K562 (cell line): ENCODE measurements around the gene BCO1. TPM values are rescaled to one million over a fixed set of nuclear protein-coding genes. Genes with fewer than 3 reads are reported as not detected.

Experiments
- ATAC-seq: fragments of 200-7000 bp; cut with Tn5 transposase; 3 replicates; pipeline ENCODE4 v1.9.1; 2020; ENCODE audit warnings: moderate library complexity
- BruUV-seq: library from RNA; stranded (reverse); fragments of 400-500 nt; replicated peaks from 2 replicates; lab custom pipeline; 2021; lab: Mats Ljungman, UMichigan
- CTCF ChIA-PET: fragments of 300-600 bp; formaldehyde crosslinking; extraction: SDS; loops from one replicate; lab custom pipeline; 2021; ENCODE audit warnings: low intra/inter-chr PET ratio; lab: Yijun Ruan, JAX
- POLR2A ChIA-PET: fragments of 300-600, 350-650 bp; sonication (Branson Sonifier 250); formaldehyde crosslinking; extraction: SDS; loops from one replicate; lab custom pipeline; 2021; ENCODE audit warnings: antibody characterized with exemption, inconsistent platforms; lab: Yijun Ruan, JAX
- DNase-seq, 4 experiments: peaks; one replicate each; pipeline versions ENCODE4 v3.0.0 to v3.0.0-alpha.2; 2011 to 2018; ENCODE audit warnings: low spot score in 3 of 4, mixed read lengths in 3 of 4; ENCODE audit errors: extremely low read depth in 1 of 4
- FAIRE-seq: peaks from 2 replicates; lab custom pipeline; 2011; peaks lifted over from hg19 to GRCh38; lab: Jason Lieb, UNC
- H2AFZ ChIP-seq: 2 replicates; pipeline ENCODE4 v1.6.0; 2011; ENCODE audit warnings: low read depth, low read length, control low read depth, inconsistent platforms
- H3K27ac ChIP-seq: fragments of 200-600 bp; 3 replicates; pipeline ENCODE4 v1.8.0; 2011; ENCODE audit warnings: low read depth, mild to moderate bottlenecking, control low read depth, inconsistent platforms, low read length, moderate library complexity, mixed read lengths; ENCODE audit errors: extremely low read depth
- H3K27me3 ChIP-seq, 2 experiments: fragments of 300-600 bp in 1 of 2; 2 replicates in 1 of 2; 3 replicates in 1 of 2; pipeline versions ENCODE4 v1.6.0 to v1.8.0; 2011; ENCODE audit warnings: inconsistent platforms in 2 of 2, low read length in 2 of 2, mild to moderate bottlenecking in 1 of 2, mixed read lengths in 1 of 2, moderate library complexity in 1 of 2; ENCODE audit not compliant: control insufficient read depth in 2 of 2, insufficient read depth in 2 of 2
- H3K36me3 ChIP-seq: fragments of 300-600 bp; 3 replicates; pipeline ENCODE4 v1.8.0; 2011; ENCODE audit warnings: mild to moderate bottlenecking, low read length, inconsistent platforms; ENCODE audit not compliant: control insufficient read depth, insufficient read depth
- H3K4me1 ChIP-seq, 2 experiments: fragments of 200-600 bp in 1 of 2; replicated peaks in 1 of 2; 2 replicates in 1 of 2; 3 replicates in 1 of 2; pipeline versions ENCODE4 v1.5.1 to v1.8.0; 2011; ENCODE audit warnings: inconsistent platforms in 2 of 2, low read length in 2 of 2, mild to moderate bottlenecking in 1 of 2, mixed read lengths in 1 of 2, moderate library complexity in 1 of 2; ENCODE audit not compliant: control insufficient read depth in 2 of 2, insufficient read depth in 2 of 2
- H3K4me2 ChIP-seq: 2 replicates; pipeline ENCODE4 v1.6.1; 2011; ENCODE audit warnings: low read length, control low read depth, inconsistent platforms, mixed read lengths; ENCODE audit not compliant: insufficient read depth
- H3K4me3 ChIP-seq: fragments of 200-600 bp; sonication (generic), shearing (Covaris generic); 2 replicates; pipeline ENCODE4 v1.5.1; 2016; ENCODE audit warnings: control low read depth, inconsistent platforms
- H3K79me2 ChIP-seq: fragments of 200-600 bp; 3 replicates; pipeline ENCODE4 v1.8.0; 2011; ENCODE audit warnings: low read length, inconsistent platforms; ENCODE audit not compliant: control insufficient read depth, insufficient read depth
- H3K9ac ChIP-seq, 2 experiments: 2 replicates each; pipeline versions ENCODE4 v1.6.0 to v1.6.1; 2011; ENCODE audit warnings: low read depth in 2 of 2, low read length in 2 of 2, control low read depth in 1 of 2, inconsistent platforms in 1 of 2, mild to moderate bottlenecking in 1 of 2, mixed read lengths in 1 of 2; ENCODE audit not compliant: insufficient read depth in 1 of 2
- H3K9me1 ChIP-seq: one replicate; pipeline ENCODE4 v1.6.0; 2011; ENCODE audit warnings: inconsistent platforms, mild to moderate bottlenecking, low read length, moderate library complexity; ENCODE audit not compliant: control insufficient read depth, insufficient read depth
- H3K9me3 ChIP-seq: replicated peaks from 2 replicates; pipeline ENCODE4 v1.5.1; 2011; ENCODE audit warnings: low read depth, low read length, inconsistent platforms; ENCODE audit not compliant: control insufficient read depth, insufficient read depth
- H4K20me1 ChIP-seq: replicated peaks from 2 replicates; pipeline ENCODE4 v1.6.1; 2011; ENCODE audit warnings: low read length, inconsistent platforms, mixed read lengths; ENCODE audit not compliant: control insufficient read depth, insufficient read depth
- CBX3 ChIP-seq, 2 experiments: IDR thresholded peaks; 1 replicate in 1 of 2; 2 replicates in 1 of 2; pipeline ENCODE4 v1.6.1; 2012; ENCODE audit warnings: inconsistent platforms in 2 of 2, low read length in 2 of 2, borderline replicate concordance in 1 of 2, control low read depth in 1 of 2
- HNRNPLL ChIP-seq: fragments of 200-400 bp; formaldehyde crosslinking; IDR thresholded peaks from 2 replicates; pipeline ENCODE4 v1.6.1; 2017; ENCODE audit warnings: low read length, low read depth, mild to moderate bottlenecking; ENCODE audit not compliant: poor library complexity, severe bottlenecking
- JUND ChIP-seq, 2 experiments: IDR thresholded peaks; 2 replicates in 1 of 2; 3 replicates in 1 of 2; pipeline ENCODE4 v1.6.1; 2011; ENCODE audit warnings: borderline replicate concordance in 2 of 2, low read depth in 2 of 2, low read length in 2 of 2, improper control_type of control experiment in 1 of 2, missing biosample characterization in 1 of 2, missing genetic modification characterization in 1 of 2, missing genetic modification reagents in 1 of 2
- MTA3 ChIP-seq: fragments of 450-650 bp; formaldehyde crosslinking; IDR thresholded peaks from 2 replicates; pipeline ENCODE4 v1.6.1; 2017; ENCODE audit warnings: mild to moderate bottlenecking, borderline replicate concordance
- ZNF561 ChIP-seq: fragments of 450-650 bp; formaldehyde crosslinking; conservative IDR thresholded peaks from 2 replicates; pipeline ENCODE4 v1.4.0; 2020; ENCODE audit warnings: mild to moderate bottlenecking, moderate library complexity
- WGBS: fragments of 100-300 bp; shearing (Covaris generic); methylation state at CpG from one replicate; pipeline ENCODE4 v1.1.6; 2016; ENCODE audit warnings: low coverage, mixed read lengths; ENCODE audit not compliant: insufficient coverage; ENCODE audit errors: missing lambda C conversion rate; 5-methylcytosine and 5-hydroxymethylcytosine counted together
- in situ Hi-C: fragments of 300-500 bp; cut with MboI; formaldehyde crosslinking; loops from 4 replicates; pipeline ENCODE4 v1.15.0; 2018; ENCODE audit warnings: inconsistent platforms, mixed read lengths
- intact Hi-C: fragments of 100-400 bp; cut with micrococcal nuclease; formaldehyde crosslinking; loops from 2 replicates; pipeline ENCODE4 v1.14.2; 2022
- polyA plus RNA-seq, 8 experiments: library from polyadenylated mRNA; depleted of rRNA in 4 of 8; stranded (reverse) in 5 of 8; unstranded in 3 of 8; fragments of >200 nt; fragmentation: Nextera tagmentation in 2 of 8; fragmentation: Illumina TruSeq in 1 of 8; extraction: Ambion mirVana in 2 of 8; extraction: Trizol in 1 of 8; gene quantifications; 2 replicates each; pipeline versions ENCODE4 v1.2.1 to v1.2.3, GENCODE V29; 2011 to 2014; ENCODE audit warnings: inconsistent platforms in 1 of 8, missing spikeins in 1 of 8
- total RNA-seq, 7 experiments: library from RNA; depleted of rRNA in 6 of 7; stranded (reverse); fragments of >200 nt in 6 of 7; fragmentation: Illumina TruSeq in 2 of 7; extraction: Trizol in 2 of 7; gene quantifications; 2 replicates each; pipeline versions ENCODE4 v1.2.1 to v1.2.3, GENCODE V29; 2011 to 2021; ENCODE audit warnings: low replicate concordance in 1 of 7
- TF ChIP-seq, protein P1 (sequence below): sonication (generic); formaldehyde crosslinking; IDR thresholded peaks from 2 replicates; pipeline ENCODE4 v1.8.0; 2022; ENCODE audit warnings: missing genetic modification reagents, mild to moderate bottlenecking, moderate library complexity, borderline replicate concordance
- TF ChIP-seq, protein P2 (sequence below): IDR thresholded peaks from 2 replicates; pipeline ENCODE4 v1.6.1; 2012; ENCODE audit warnings: low read depth, low read length, improper control_type of control experiment, borderline replicate concordance

The BCO1 gene
- total and polyA plus RNA-seq, 9 of the 15 experiments (the other 6 are each of a cell fraction or from before 2014, with no cell fraction given): not detected

DNA sequence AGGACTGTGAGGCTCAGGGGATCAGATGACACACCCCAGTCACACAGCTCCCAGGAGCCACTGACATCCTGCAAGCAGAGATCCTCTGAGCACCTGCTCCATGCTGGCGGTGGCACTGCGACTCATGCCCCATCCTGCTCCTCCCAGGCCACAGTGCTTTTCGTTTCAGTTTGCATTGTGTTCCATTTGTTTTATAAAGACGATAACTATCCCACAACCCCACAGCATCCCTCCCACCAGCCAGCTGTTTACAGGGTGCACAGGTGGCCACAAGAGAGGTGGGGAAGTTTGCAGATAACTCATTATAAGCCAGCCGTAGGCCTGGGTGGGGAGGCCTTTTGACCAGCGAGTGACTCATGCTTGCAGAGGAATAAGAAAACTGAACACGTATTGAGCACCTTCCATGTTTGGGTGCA, 28.2 kb downstream of the BCO1 start:
- DNase-seq: no peak
- no peak for FAIRE-seq
- TF ChIP-seq, protein P1, sequence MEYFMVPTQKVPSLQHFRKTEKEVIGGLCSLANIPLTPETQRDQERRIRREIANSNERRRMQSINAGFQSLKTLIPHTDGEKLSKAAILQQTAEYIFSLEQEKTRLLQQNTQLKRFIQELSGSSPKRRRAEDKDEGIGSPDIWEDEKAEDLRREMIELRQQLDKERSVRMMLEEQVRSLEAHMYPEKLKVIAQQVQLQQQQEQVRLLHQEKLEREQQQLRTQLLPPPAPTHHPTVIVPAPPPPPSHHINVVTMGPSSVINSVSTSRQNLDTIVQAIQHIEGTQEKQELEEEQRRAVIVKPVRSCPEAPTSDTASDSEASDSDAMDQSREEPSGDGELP (CRISPR knock-in tag): peak; percentile 32; the same call in 1 of the 2 replicates
- TF ChIP-seq HNRNPLL (no peak), MTA3 (no peak), CBX3 (IDR thresholded peaks at IDR 0.05; ENCODE audit: borderline replicate concordance in 1 of 2, low read length in 2 of 2) (no peak), ZNF561 (CRISPR knock-in tag) (no peak), JUND (IDR thresholded peaks at IDR 0.05; ENCODE audit: borderline replicate concordance, low read depth, low read length) (peak; percentile 9; the same call in 1 of the 2 replicates), JUND (tag; IDR thresholded peaks at IDR 0.05; ENCODE audit: borderline replicate concordance, low read depth, low read length) (no peak)
- TF ChIP-seq, protein P2, sequence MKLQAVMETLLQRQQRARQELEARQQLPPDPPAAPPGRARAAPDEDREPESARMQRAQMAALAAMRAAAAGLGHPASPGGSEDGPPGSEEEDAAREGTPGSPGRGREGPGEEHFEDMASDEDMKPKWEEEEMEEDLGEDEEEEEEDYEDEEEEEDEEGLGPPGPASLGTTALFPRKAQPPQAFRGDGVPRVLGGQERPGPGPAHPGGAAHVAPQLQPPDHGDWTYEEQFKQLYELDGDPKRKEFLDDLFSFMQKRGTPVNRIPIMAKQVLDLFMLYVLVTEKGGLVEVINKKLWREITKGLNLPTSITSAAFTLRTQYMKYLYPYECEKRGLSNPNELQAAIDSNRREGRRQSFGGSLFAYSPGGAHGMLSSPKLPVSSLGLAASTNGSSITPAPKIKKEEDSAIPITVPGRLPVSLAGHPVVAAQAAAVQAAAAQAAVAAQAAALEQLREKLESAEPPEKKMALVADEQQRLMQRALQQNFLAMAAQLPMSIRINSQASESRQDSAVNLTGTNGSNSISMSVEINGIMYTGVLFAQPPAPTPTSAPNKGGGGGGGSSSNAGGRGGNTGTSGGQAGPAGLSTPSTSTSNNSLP: no peak
- TF ChIP-seq, all 486 proteins: peak for 2
- Histone ChIP-seq H3K9me1 (no peaks in the 10 kb centered on the region), H3K4me2 (no peak overlapping the region), H3K4me1 (no peaks in the 10 kb centered on the region; a peak in 1 of 5 replicates), H3K4me3 (no peak overlapping the region), H3K9ac (no peak overlapping the region), H3K9me3 (no peaks in the 10 kb centered on the region; the same call in 1 of the 2 replicates), H3K27ac (no peak overlapping the region), H3K79me2 (no peaks in the 10 kb centered on the region), H4K20me1 (no peaks in the 10 kb centered on the region), H2AFZ (no peak overlapping the region), H3K27me3 (peaks cover 30 to 59% of the 10 kb centered on the region in 2 experiments), H3K36me3 (no peaks in the 10 kb centered on the region)
- WGBS: 2% methylated on average over 7 of the region's 7 CpGs
- CTCF ChIA-PET: no interaction called here
- no peak for ATAC-seq
- no TSS peak for BruUV-seq
- POLR2A ChIA-PET: no interaction called here
- intact Hi-C loops (no loop called here), in situ Hi-C loops (no loop called here)
